Stimulated activated CD4-positive, alpha-beta T cell treated with anti-CD3 and anti-CD28 coated beads, Interleukin-2, amount 100 ng/mL, for 4 hours (primary cell): ENCODE results near the gene MZT2A.
"Not testable (repeated sequence)": the region's sequence is repeated elsewhere in the genome, so short reads cannot be mapped to it uniquely, and the experiment has no call there.

Source experiments
- DNase-seq: peaks from one replicate; pipeline ENCODE4 v3.0.0-alpha.2; 2020; ENCODE audit warnings: low read depth

Gene MZT2A

DNA sequence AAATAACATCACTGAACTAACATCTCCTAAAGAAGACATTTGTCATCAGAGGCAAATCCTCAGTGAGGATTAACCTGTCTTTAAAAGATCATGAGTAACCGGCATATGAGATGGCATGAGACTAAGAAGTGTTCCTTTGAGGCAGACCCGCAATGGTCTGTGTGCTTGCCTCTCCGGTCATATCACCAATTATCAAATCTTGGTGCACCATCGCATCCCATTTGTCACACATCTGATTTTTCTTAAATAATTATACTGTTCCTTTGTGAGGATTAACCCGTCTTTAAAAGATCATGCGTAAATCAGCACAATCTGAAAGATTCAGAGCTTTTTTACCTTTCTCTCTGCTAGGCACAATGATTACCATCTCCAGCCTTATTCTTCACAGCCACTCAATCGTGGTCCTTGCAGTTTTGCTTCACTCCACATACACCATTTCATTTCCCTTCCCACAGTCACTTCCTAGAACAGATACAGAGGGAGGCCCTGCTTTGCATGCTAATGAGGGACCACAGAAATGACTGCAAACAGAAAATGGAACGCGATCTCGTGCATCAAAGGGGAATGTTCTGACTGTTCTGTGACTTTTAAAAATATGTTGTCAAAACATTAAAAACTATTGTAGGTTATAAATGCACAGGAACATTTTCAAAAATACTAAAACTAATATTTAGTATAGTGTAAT is 40.8 kb downstream of the MZT2A start:
- not testable (repeated sequence) for DNase-seq

DNA sequence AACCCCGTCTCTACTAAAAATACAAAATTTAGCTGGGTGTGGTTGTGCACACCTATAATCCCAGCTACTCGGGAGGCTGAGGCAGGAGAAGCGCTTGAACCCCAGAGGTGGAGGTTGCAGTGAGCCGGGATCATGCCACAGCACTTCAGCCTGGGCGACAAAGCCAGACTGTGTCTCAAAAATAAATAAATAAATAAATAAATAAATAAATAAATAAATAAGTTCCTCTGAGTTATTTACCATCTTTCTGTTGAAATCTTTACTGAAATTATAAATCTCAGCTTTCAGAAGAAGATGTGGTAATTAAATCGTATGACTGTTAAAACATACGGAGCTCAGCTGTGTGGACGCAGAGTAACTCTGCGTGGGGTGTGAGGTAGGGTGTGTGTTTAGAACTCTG is 44.2 kb downstream of the MZT2A start:
- not testable (repeated sequence) for DNase-seq

DNA sequence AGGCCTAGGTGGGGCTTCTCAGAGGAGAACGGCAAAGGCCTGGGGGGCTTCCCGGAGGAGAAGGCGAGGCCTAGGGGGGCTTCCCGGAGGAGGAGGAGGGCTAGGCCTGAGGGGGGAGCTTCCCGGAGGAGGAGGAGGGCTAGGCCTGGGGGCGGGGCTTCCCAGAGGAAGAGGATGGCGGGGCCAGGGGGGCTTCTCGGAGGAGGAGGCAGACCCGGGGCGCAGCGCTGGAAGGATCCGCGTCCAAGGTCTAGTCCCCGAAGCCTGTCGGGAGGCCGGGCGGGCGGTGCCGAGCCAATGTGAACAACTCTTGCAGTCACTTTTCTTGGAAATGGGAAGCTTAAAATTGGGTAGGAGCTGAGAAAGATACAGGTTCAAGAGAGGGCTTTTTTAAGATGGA is 46.3 kb downstream of the MZT2A start:
- no peak for DNase-seq

DNA sequence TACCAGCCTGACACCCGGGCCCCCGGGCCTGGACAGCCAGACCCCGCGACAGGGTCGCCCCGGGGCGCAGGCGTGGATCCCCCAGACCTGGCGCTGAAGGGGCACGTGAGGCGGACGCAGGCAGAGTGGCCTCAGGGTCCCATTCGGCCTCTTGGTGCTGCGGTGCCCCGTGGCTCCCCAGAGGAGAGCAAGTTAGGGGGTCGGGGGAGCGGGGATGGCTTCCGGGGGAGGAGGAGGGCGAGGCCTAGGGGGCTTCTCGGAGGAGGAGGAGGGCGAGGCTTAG is 46.7 kb downstream of the MZT2A start:
- DNase-seq: not testable (repeated sequence)

GRCh38 chr2:131444736-131445514 is 47.3 kb downstream of the MZT2A start:
- DNase-seq: not testable (repeated sequence)

DNA sequence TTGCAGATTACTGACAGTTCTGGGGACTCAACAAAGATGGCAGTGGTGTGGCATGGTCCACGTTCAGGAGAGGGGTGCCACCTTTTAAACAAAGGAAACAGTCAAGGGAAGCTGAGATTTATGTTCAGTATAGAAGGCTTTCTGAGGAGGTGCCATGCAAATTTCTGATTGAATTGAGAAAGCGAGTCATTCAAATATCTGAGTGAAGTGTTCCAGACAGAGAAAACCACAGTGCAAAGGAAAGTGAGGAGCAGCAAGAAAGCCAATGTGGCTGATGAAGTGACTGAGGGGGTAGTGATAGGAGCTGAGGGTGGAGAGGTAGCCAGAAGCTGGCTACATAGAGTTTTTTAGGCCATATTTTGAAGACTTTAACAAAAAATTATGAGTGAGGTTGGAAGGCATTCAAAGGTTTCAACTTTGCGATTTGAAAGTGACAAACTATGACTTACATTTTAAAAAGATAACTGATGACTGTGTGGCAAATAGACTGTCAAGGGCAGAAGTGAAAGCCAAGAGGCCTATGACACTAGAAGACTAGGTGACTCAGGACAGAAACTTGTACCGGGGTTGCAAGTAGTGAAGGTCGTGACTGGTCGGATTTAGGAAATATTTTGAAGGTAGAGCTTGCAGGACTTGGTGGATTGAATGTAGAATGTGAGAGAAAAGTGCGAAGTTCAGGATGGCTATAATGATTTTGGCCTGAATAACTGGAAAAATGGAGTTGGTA is 51.3 kb downstream of the MZT2A start:
- not testable (repeated sequence) for DNase-seq
